ENCODE measurements around the gene ART4. TPM values are rescaled to one million over a fixed set of nuclear protein-coding genes. Genes with fewer than 3 reads are reported as not detected.
A peak's percentile ranks its signal among the peaks of the same experiment; 100 is the strongest.

The ART4 gene
- total RNA-seq, 1 experiment from 2014 or later, result not detected

GRCh38 chr12:14775636-14775980 lies 67.7 kb downstream of the ART4 start:
- ChIA-PET POLR2A (no interaction called here), RAD21 (ENCODE audit: low non-redundant PET in 1 of 2, low total read pairs in 2 of 2, uncharacterized antibody in 2 of 2, unreplicated experiment in 2 of 2) (no interaction called here), CTCF (no interaction called here)
- ATAC-seq (no peak), DNase-seq (ENCODE audit: low read depth, low spot score) (no peak)
- intact Hi-C loops (cut with micrococcal nuclease), result no loop called here
- Histone ChIP-seq H2AFZ (ENCODE audit: low read depth, low read length, poor library complexity, severe bottlenecking) (no peak overlapping the region), H3K4me1 (ENCODE audit: control insufficient read depth in 1 of 2, insufficient read depth in 2 of 2, low read length in 2 of 2) (peaks cover 21 to 39% of the 10 kb centered on the region in 2 experiments), H3K9me3 (ENCODE audit: control insufficient read depth in 1 of 2, insufficient read depth in 1 of 2, low read depth in 1 of 2, low read length in 2 of 2) (no peaks in the 10 kb centered on the region), H3K27me3 (ENCODE audit: insufficient read depth, low read length) (no peaks in the 10 kb centered on the region), H4K20me1 (ENCODE audit: insufficient read depth) (no peaks in the 10 kb centered on the region), H3K27ac (ENCODE audit: low read depth, low read length) (no peak overlapping the region), H3K9me2 (ENCODE audit: insufficient read depth) (no peaks in the 10 kb centered on the region), H3K4me3 (replicated peaks in 1 of 2; ENCODE audit: low read depth in 1 of 2, low read length in 2 of 2) (peak overlapping the region; percentile 64 to 65), H3K9ac (ENCODE audit: low read length) (peak overlapping the region; percentile 73), H3K36me3 (ENCODE audit: control insufficient read depth in 1 of 2, insufficient read depth in 2 of 2, low read length in 2 of 2) (no peaks in the 10 kb centered on the region), H3K79me2 (ENCODE audit: insufficient read depth, low read length) (no peaks in the 10 kb centered on the region), H3K4me2 (ENCODE audit: low read length) (peak overlapping the region; percentile 80)
- TF ChIP-seq ZFX (IDR thresholded peaks at IDR 0.05) (no peak), YY1 (IDR thresholded peaks at IDR 0.05; ENCODE audit: extremely low read depth, insufficient replicate concordance, low read depth, low read length) (no peak), CTCF (IDR thresholded peaks at IDR 0.05 in 2 of 3, conservative IDR thresholded peaks at IDR 0.05 in 1 of 3; ENCODE audit: borderline replicate concordance in 1 of 3, insufficient read depth in 1 of 3, low read depth in 2 of 3, low read length in 2 of 3) (no peak), REST (IDR thresholded peaks at IDR 0.05; ENCODE audit: low read depth) (no peak), FOSL1 (IDR thresholded peaks at IDR 0.05; ENCODE audit: low read depth) (no peak)
- no TSS peak for BruUV-seq (replicated peaks)

Other genes with a start within 250 kb of the ART4 start
- gene GUCY2C, start 146.9 kb downstream of the ART4 start, total RNA-seq (2021; ENCODE audit: unreplicated experiment), result not detected
- 67.4 TPM for gene WBP11, start 40.0 kb downstream of the ART4 start, total RNA-seq (2021; ENCODE audit: unreplicated experiment)
- gene C12orf60, start 39.9 kb downstream of the ART4 start, total RNA-seq (2021; ENCODE audit: unreplicated experiment), result 3.5 TPM
- not detected for gene SMCO3, start 29.3 kb downstream of the ART4 start, total RNA-seq (2021; ENCODE audit: unreplicated experiment)
- 1.3 TPM for gene MGP, start 42.3 kb upstream of the ART4 start, total RNA-seq (2021; ENCODE audit: unreplicated experiment)
- 0.39 TPM for gene ERP27, start 95.0 kb upstream of the ART4 start, total RNA-seq (2021; ENCODE audit: unreplicated experiment)
- 4.3 TPM for gene ARHGDIB, start 118.1 kb upstream of the ART4 start, total RNA-seq (2021; ENCODE audit: unreplicated experiment)
- not detected for gene PDE6H, start 129.5 kb upstream of the ART4 start, total RNA-seq (2021; ENCODE audit: unreplicated experiment)